Measurements from ENCODE around the gene IGF1.

- TF ChIP-seq CTCF (IDR thresholded peaks at IDR 0.05) (no peak), POLR2A (IDR thresholded peaks at IDR 0.05) (no peak)
Observed at GRCh38 chr12:102349079-102349478, 131.3 kb downstream of the IGF1 start.
